ENCODE data around the gene DAAM1. TPM values are rescaled to one million over a fixed set of nuclear protein-coding genes. Genes with fewer than 3 reads are reported as not detected.

DAAM1 gene
- total RNA-seq, 1 donor from 2014 or later, result 146 TPM

DNA sequence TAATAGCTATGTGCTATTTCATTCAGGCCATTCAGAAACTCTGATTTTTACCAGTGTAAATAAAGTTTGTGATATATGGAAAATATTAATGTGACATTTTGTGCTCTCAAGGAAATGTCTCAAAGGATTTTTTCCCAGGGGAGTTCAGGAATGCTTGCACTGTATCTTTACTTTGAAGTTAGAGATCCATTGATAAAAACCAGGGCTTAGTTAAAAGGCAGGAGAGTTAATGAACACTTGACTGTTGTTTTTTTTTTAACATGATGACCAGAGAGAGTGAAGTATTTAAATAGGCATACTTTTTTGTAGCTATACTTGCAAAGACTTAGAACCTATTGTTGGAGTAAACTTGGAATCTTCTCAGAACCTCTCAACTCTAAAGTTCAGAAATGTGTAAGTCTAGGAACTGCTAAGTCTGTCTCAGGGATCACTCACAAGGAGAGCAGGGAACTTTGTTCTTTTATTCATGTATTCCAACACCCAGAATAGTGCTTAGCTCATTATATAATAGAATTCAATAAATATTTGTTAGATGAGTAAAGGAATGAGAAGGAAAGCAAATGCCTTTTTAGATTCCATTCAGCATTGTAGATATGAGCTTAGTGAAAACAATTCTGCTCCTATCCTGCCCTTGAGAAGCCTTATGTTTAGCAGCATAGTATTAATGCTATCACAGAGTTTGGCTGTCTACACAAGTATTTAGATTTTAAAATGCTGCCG lies 117.5 kb downstream of the DAAM1 start:
- peak overlapping the region; percentile 10 for H3K4me3 Mint-ChIP-seq (ENCODE audit: unreplicated experiment)
- H3K27me3 Mint-ChIP-seq (ENCODE audit: unreplicated experiment), result peaks cover 2% of the 10 kb centered on the region
- no peak overlapping the region for H3K27ac Mint-ChIP-seq (ENCODE audit: unreplicated experiment)
- H3K9me3 Mint-ChIP-seq (ENCODE audit: unreplicated experiment), result no peaks in the 10 kb centered on the region
- no peak for DNase-seq
- TF ChIP-seq, protein P1, sequence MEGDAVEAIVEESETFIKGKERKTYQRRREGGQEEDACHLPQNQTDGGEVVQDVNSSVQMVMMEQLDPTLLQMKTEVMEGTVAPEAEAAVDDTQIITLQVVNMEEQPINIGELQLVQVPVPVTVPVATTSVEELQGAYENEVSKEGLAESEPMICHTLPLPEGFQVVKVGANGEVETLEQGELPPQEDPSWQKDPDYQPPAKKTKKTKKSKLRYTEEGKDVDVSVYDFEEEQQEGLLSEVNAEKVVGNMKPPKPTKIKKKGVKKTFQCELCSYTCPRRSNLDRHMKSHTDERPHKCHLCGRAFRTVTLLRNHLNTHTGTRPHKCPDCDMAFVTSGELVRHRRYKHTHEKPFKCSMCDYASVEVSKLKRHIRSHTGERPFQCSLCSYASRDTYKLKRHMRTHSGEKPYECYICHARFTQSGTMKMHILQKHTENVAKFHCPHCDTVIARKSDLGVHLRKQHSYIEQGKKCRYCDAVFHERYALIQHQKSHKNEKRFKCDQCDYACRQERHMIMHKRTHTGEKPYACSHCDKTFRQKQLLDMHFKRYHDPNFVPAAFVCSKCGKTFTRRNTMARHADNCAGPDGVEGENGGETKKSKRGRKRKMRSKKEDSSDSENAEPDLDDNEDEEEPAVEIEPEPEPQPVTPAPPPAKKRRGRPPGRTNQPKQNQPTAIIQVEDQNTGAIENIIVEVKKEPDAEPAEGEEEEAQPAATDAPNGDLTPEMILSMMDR (IDR thresholded peaks at IDR 0.05; ENCODE audit: partially characterized antibody, unreplicated experiment), result no peak
- H3K36me3 Mint-ChIP-seq (ENCODE audit: unreplicated experiment), result no peaks in the 10 kb centered on the region
- H3K4me1 Mint-ChIP-seq (ENCODE audit: low read depth, unreplicated experiment), result peaks cover 17% of the 10 kb centered on the region

DNA sequence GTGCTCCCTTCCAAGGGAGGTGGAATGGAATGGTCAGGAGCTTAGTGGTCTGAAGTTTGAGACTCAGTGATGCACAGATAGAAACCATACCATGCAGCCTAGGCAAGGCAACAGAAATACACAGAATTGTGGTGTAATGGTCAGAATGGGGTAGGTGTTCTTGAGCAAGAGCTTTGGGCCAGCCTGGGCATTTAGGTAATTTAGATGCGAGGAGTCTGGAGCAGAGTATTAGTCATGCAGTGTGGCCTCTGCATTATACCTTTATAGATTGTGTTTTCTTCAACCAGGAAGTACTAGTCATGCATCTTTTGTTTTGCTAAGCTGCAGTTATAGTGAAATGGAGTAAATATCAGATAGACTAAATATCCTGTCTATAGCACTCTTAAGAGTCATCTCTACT lies 118.3 kb downstream of the DAAM1 start:
- Mint-ChIP-seq H3K9me3 (ENCODE audit: unreplicated experiment) (no peaks in the 10 kb centered on the region), H3K27me3 (ENCODE audit: unreplicated experiment) (peaks cover 2% of the 10 kb centered on the region), H3K4me1 (ENCODE audit: low read depth, unreplicated experiment) (peaks cover 13% of the 10 kb centered on the region), H3K36me3 (ENCODE audit: unreplicated experiment) (no peaks in the 10 kb centered on the region), H3K27ac (ENCODE audit: unreplicated experiment) (no peak overlapping the region), H3K4me3 (ENCODE audit: unreplicated experiment) (no peak overlapping the region)
- TF ChIP-seq, protein P1 (IDR thresholded peaks at IDR 0.05; ENCODE audit: partially characterized antibody, unreplicated experiment), result no peak
- DNase-seq, result no peak

DNA sequence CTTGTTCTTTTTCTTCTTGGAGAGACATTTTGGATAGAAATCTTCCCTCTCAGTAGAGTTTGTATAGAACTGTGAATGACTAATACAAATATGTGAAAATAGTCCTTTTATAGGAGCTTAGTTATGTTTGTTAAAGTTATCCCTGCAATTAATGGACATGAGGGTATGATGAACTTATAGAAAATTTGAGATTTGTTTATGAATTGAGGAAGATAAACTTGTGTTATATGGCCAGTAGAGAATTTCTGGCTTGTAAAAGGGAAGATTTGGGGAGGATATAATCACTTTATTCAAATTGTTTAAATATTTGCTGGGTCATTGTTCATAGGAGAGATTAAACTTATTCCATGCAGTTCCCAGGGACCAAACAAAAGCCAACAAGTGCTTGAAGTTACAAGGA lies 119.6 kb downstream of the DAAM1 start:
- no peak for DNase-seq
- Mint-ChIP-seq H3K36me3 (ENCODE audit: unreplicated experiment) (no peaks in the 10 kb centered on the region), H3K4me1 (ENCODE audit: low read depth, unreplicated experiment) (peaks cover 13% of the 10 kb centered on the region), H3K27me3 (ENCODE audit: unreplicated experiment) (peaks cover 2% of the 10 kb centered on the region), H3K9me3 (ENCODE audit: unreplicated experiment) (no peaks in the 10 kb centered on the region), H3K4me3 (ENCODE audit: unreplicated experiment) (no peak overlapping the region), H3K27ac (ENCODE audit: unreplicated experiment) (no peak overlapping the region)
- TF ChIP-seq, protein P1 (IDR thresholded peaks at IDR 0.05; ENCODE audit: partially characterized antibody, unreplicated experiment), result no peak

DNA sequence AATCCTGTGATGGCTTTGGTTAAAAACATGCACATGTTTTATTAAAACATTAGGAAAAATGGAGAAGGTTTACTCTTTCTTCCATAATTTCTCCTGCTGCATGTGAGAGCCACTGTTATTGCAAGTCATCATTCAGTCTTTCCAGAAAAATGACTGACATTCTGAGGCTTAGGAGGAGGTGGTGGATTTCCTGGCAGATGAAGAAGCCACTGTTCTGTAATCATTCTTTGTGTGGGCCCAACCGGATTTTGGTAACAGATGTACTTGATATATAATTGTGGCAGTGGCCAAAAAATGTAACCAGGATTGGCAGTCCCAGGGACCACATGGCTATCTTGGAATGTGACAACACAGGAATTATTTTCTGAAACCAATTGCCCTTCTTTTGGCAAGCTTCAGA lies 120.2 kb downstream of the DAAM1 start:
- Mint-ChIP-seq H3K9me3 (ENCODE audit: unreplicated experiment) (no peaks in the 10 kb centered on the region), H3K4me1 (ENCODE audit: low read depth, unreplicated experiment) (peaks cover 13% of the 10 kb centered on the region), H3K27ac (ENCODE audit: unreplicated experiment) (no peak overlapping the region), H3K4me3 (ENCODE audit: unreplicated experiment) (no peak overlapping the region), H3K27me3 (ENCODE audit: unreplicated experiment) (peaks cover 2% of the 10 kb centered on the region), H3K36me3 (ENCODE audit: unreplicated experiment) (no peaks in the 10 kb centered on the region)
- TF ChIP-seq, protein P1 (IDR thresholded peaks at IDR 0.05; ENCODE audit: partially characterized antibody, unreplicated experiment), result no peak
- DNase-seq, result no peak

DNA sequence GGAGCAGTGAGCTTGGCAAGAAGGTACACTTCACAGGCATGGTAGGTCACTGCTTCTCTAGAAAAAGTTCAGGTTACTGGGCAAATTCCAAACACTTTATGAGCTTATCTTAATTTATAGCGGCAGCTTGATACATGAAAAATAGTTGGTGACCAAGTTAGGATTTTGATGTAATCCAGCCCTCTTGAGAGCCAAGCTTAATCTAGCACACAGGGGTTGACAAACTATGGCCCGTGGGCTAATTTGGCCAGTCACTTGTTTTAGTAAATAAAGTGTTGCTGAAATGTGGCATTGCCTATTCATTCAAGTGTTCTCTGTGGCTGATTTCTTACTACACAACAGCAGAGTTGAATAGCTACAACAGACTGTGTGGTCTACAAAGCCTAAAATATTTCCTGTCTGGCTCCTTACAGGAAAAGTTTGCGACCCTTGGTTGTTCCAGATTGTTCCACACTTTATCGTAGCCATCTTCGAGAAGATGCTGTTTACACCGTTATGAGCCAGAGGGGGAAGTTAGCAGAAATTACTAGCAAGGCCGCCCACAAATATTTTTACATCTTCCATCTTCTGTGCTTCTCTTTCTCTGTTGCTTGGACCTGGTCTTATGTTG lies 120.9 kb downstream of the DAAM1 start:
- no peak overlapping the region for H3K4me3 Mint-ChIP-seq (ENCODE audit: unreplicated experiment)
- no peak overlapping the region for H3K27ac Mint-ChIP-seq (ENCODE audit: unreplicated experiment)
- peaks cover 12% of the 10 kb centered on the region for H3K4me1 Mint-ChIP-seq (ENCODE audit: low read depth, unreplicated experiment)
- H3K27me3 Mint-ChIP-seq (ENCODE audit: unreplicated experiment), result peaks cover 2% of the 10 kb centered on the region
- no peak for DNase-seq
- TF ChIP-seq, protein P1 (IDR thresholded peaks at IDR 0.05; ENCODE audit: partially characterized antibody, unreplicated experiment), result no peak
- H3K9me3 Mint-ChIP-seq (ENCODE audit: unreplicated experiment), result no peaks in the 10 kb centered on the region
- H3K36me3 Mint-ChIP-seq (ENCODE audit: unreplicated experiment), result no peaks in the 10 kb centered on the region

All from glutamatergic neuron (in vitro differentiated cells).